Urothelium cell line (cell line): Measurements from ENCODE around the gene GIGYF2.

Experiments used
- DNase-seq: peaks from one replicate; pipeline ENCODE4 v3.0.0; 2011; ENCODE audit warnings: low spot score, mixed read lengths
- FAIRE-seq: peaks from 2 replicates; lab custom pipeline; 2011; peaks lifted over from hg19 to GRCh38; lab: Jason Lieb, UNC

The GIGYF2 gene

DNA sequence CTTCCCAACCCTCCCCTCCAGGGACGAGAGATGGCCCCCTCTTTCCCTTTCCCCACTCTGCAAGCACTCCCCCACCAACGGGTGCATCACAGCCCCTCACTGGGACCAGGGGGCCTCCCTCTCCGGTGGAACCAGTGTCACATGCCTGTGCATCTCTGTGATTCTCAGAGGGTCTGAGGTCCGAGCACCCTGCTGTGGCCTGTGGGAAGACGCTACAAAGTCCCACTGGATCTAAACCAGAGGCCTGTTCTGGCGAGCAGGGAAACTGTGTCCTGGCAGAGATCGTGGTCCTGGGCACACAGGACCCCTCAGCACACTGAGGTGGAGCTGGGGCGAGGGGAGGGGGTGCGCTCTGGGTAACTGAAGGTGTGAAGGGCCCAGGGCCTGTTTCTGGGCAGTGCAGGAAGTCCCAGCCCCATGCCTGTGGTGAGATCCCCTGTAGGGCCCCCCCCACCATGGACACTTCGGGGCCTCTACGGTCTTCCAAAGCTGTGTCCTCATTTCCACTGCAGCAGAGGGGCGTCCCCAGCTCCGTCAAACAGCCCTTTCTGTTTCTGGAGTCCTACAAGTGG, 180.9 kb downstream of the GIGYF2 start:
- no peak for FAIRE-seq

DNA sequence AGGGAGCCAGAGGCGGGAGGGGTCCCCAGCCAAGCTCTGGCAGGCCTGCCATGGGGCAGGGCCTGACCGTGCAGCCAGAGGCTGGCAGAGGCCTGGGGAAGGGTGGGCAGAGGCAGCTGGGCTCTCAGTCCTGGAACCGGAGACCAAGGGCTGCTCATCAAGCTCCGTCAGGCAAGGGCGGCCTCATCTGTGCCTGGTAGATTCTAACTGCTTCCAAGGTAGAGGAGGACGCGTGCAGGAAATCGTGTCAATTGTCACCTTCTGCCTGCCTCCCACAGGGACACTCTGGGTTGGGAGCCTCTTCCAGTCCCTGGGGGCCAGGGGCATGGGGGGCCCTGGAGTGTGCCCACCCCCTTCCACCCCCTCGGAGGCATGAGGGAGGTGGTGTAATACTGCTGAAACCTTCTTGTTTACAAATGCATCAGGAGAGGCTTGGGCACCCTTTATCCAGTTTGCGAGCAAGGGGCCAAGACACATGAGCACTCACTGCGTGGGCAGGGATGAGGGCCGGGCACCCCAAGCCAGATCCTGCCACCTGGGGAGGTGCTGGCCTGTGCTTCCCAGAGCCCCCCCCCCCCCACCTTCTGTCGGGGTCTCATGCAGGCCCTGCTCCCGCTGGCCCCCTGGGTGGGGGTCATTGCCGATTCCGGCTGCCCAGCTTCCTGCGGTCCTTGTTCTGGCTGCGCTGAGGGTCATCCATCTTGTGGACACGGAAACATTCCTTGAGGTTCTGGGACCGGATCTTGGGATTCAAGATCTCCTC, 181.9 kb downstream of the GIGYF2 start:
- DNase-seq = no peak
- no peak for FAIRE-seq

More for the DNA sequence above, 180.9 kb downstream of the GIGYF2 start:
- DNase-seq = no peak

DNA sequence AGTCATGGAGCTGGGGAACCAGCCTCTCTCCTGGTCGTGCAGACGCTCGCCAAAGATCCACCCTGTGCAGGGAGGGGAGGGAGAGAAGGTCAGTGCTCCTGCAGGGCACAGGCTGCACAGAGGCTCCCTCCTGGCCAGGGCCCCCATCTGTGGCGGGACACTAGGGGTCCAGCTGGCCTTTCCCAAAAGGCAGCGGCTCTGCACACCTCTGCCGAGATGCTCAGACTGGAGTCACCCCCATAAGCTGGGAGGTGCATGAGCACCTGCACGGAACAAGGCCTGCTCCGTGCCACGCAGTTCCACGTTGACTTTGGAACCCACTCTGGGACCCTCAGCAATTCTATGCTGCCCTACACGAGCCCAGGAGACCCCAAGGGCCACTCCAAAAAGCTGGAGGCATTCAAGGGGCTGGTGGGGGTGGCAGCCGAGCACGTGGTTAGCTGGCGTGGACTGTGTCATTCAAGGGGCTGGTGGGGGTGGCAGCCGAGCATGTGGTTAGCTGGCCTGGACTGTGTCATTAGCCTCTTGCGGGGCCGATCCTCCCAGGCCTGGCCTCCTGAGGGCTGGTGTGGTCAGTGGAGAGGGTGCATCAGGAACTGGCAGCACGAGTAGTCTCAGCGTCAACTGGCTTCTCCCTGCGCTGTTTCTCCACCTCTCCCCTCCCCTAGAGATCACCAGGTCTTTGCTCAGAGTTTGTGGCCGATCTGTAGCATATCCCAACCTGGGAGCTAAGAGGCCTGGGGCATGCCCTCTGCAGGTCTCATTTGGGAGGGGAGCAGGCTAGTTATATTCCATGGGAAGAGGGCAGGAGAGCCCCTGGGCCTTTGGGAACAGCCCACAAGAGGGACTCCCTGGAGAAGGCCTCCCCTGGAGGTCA, 182.7 kb downstream of the GIGYF2 start:
- FAIRE-seq (no peak), DNase-seq (no peak)

DNA sequence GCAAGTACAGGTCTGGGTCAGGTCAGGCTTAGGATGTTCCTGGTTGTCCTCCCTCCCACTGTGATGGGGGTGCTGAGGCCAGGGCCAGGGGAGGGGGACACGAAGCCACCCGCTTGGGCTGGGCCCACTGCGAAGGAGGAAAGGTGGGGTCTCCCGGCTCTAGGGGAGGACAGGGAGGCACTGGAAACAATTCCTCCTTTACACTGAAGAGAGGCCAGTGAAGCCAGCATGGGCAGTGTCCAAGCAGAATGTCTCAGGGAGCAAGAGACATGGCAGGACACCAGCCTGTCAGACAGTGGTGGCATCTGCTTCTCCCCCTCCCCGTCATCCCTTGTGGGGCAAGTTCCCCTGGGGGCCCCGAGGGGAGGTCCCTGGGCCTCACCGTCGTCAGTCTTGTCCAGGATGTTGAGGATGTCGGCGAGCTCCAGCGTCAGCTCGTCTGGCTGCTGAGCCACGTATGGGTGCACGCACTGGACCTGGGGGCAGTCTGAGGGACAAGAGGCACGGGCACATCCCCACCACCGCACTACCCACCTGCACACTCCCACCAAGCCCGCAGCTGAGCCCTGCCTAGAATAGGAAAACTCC, 183.7 kb downstream of the GIGYF2 start:
- FAIRE-seq = no peak

DNA sequence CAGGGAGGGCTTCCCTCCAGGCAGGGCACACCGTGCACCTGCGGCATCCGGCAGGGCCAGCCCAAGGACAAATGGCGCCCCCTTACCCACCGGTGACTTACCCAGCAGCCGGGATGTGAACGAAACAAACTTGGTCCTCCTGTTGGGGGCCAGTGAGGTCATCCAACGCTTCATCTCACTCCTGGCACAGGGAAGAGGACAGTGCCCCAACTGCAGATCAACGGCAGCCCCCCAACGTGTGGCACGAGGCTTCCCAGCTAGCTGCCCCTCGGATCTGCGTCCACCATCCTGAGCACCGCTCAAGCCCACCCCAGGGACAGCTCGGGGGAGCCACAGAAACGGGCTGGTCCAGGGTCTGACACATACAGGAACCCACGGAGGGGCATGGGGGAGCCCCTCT, 185.0 kb downstream of the GIGYF2 start:
- DNase-seq = no peak
- no peak for FAIRE-seq

More for the DNA sequence above, 183.7 kb downstream of the GIGYF2 start:
- no peak for DNase-seq

DNA sequence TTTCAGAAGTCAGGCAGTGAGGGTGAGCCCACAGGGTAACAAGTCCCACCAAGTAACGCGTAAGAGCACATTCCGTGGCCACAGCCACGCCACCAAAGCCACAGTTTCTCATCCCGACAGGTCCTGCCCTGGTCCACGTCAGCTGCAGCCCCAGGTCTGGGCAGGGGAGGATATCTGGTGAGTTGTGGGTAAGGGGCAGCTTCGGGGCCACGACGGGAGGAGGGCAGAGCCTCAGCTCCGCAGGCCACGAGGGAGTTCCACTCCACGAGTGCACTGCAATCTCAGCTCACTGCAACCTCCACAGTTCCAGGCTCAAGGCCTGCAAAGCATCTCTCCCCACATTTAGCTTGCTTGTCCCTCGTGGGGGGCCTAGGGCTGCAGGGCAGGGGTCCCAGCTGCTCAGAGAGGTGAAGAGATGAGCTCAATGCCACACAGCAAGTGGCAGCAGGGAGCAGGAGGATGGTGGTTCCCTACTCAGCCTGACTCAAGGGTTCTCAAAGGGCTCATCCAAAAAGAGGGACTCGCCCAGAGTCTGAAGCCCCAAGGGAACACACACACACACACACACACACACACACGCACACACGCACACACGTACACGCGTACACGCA, 185.5 kb downstream of the GIGYF2 start:
- DNase-seq (no peak), FAIRE-seq (no peak)

DNA sequence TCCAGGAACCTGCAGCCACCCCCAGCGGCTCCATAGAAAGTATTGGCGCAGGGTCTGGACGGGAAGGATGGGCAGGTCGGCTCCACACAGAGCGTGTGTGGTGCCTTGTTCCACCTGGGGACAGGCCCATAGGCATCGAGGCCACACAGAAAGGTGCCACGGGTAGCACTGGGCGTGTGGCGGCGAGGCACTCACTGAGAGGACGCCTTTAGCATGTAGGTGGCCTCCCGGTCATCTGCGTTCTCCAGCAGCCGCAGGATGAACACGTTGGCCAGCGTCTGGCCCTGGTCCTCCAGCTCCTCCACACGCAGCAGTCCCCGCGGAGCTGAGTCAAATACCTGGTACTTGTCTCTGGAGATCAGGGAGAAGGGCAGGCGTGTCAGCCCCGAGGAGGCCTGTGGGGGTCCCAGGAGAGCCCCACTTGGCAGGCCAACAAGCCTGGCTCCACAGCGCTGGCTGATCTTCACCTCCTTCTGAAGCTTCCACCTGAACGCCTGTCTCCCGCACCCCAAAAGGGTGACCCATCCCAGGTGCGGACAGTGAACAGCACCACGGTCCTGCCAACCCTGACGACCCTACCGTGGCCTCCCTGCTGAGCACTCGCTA, 186.1 kb downstream of the GIGYF2 start:
- no peak for FAIRE-seq

DNA sequence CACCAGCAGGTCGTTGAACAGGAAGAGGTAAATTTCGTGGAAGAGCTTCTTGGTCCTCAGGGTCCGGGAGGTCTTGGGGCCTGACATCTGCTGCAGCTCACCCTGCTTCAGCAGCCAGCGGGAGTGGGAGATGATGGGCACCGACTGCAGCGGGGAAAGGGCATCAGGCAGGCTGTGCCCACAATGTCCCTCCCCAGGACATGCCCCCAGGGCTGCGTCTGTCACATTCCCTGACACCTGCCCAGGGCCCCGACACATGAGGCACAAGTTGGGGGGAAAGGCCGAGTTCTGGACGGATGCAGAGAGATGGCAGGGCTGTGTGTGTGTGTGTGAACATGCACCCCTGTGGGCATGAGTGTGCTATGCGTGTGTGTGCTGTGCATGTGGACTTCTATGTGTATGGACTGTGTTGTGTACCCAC, 186.9 kb downstream of the GIGYF2 start:
- no peak for FAIRE-seq
- no peak for DNase-seq

More for the DNA sequence above, 186.1 kb downstream of the GIGYF2 start:
- no peak for DNase-seq

DNA sequence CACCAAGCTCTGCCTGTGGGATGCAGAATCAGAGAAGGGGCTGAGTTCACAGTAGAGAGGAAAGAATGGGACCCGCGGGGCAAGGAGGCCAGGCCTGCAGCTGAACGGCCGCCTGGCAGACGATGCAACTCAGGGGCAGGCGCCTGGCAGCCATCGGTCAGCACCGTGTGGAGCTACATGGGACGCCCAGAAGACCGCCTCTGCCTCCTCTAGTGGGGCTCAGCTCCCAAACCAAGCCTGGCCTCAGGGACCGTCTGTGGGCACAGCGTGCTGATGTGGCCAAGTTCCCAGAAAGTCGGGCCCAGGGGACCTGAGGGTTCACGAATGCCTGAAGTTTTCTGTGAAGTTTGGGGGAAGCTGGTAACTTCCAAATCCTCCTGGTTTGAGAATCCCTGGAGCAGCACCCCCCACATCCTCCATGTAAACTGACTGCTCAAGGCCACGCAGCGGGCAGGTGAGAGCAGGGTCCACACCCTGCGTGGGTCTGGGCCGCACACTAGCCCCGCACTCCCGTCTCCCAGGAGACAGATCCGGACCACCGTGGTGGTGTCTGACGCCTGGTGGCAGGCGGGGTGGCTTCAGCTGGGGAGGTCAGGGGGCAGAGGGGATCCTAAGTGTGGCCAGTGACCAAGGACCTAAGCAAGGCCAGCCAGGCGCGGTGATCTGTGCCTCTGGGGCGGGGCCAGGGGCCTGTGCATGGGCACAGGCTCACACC, 187.6 kb downstream of the GIGYF2 start:
- no peak for FAIRE-seq
- DNase-seq = no peak

DNA sequence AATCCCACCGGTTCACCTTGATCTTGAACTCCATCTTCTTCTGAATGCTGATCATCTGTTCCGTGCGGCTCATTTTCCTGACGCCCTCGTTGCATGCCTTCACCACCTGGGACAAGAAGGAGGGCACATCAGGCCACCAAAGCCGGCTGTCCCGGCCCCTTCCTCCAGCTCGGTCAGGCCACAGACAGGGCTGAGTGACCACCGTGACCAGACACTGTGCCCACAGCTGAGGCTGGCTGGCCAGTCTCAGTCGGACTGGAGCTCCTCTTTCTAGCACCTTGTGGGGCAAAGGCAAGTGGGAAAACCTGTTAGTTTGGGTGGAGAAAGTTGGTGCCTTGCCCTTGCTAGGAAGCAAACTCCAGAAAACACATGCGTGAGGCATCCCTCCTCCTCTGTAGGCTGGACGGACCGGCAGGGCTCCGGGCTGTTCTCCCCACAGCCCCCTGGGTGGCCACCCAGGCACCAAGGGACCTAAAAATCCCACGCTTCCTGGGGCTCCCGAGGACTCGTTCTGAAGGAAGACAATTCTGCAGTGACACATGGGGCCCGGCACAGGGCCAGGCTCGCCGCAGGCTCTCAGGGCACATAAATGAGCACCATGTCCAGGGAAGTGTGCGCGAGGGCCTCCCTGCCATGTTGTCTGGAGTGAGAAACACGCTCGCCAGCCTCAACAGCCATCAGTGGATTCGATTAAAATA, 188.3 kb downstream of the GIGYF2 start:
- no peak for FAIRE-seq
- no peak for DNase-seq

DNA sequence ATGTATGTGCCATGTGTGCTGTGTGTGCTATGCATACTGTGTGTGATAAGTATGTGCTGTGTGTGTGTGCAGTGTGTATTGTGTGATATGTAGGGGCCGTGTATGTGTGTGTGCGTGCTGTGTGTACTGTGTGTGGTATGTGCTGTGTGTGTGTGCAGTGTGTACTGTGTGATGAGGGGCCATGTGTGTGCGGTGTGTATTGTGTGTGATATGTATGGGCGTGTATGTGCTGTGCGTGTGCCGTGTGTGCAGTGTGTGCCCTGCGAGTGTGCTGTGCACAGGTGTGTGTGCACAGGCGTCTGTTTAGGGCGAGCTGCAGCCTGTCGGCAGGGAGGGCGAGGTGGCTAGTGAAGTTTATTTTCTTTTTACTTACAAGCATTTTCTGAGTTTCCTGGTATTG, 189.0 kb downstream of the GIGYF2 start:
- DNase-seq (no peak), FAIRE-seq (peak; percentile 93)

DNA sequence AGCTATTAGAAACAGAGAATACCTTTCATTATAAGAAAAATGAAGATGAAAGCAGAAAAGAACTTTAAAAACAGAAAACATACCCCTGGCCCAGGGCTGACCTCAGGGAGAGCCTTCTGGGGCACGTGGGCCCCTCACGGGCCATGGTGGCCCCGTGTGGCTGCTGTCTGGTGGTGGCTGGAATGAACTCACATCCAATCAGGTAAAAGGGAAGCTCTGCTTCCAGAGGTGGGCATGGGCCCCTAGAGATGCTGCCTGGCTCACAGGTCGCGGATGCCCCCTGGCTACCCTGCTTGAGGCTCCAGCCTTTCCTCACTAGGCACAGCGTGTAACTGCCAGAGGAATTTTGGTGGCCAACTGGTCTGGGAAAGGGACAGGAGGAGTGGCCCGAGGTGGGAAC, 189.5 kb downstream of the GIGYF2 start:
- DNase-seq (no peak), FAIRE-seq (no peak)

DNA sequence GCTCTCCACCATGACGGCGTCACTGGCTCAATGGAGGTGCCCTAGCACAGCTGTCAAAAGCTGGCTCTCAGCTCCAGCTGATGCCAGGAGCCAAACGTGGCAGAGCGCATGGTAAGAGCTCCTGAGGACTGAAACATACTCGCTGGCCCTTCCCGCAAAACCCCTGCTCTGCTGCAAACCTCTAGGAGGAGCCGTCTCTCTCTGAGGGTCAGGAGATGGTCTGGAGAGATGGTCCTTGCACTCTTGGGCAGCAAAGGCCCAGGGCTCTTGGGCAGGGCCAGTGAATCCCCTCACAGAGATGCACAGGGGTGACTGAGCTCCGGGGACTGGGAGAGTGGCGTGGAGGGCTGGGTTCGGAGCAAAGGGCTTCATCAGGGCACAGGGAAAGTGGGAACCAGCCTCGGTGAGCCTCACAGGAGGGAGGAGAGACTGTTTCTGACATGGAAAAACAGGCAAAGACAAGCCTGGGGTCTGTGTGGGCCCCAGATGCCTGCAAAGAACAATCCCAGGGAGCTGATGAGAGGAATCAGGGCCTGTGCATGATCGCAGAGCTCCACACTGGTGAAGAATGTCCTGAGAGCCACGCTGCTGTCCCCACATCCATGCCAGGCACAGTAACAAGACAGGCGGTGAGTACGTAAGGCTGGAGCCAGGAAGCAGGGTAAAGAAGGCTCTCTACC, 190.2 kb downstream of the GIGYF2 start:
- DNase-seq (no peak), FAIRE-seq (no peak)

DNA sequence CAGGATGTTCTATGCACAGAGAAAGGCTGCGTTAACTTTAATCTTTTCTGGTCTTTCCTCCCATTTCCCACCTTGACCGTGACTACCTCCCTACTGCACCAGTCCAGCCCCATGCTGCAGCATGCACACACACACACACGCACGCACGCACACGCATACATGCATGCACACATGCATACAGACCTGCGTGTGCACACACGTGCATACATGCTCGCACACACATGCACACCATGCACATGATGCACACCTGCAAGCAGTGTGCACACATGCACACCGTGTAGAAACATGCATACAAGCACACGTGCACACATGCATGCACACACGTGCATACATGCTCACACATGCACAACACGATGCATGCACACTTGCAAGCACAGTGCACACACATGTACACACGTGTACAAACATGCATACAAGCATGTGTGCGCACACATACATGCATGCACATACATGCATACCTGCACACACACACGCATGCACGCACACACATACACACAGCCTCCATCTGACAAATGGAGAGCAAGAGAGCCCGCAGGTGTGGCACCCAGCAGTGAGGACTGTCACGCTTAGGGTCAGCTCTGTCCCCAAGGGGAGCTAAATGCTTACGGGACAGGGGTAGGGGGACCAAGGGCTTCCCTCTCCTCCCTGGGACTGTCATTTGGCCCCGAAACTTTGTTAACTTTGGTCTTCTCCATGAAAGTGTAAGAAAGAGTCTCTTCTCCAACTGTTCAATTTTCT, 191.1 kb downstream of the GIGYF2 start:
- FAIRE-seq = peak; percentile 95
- no peak for DNase-seq

DNA sequence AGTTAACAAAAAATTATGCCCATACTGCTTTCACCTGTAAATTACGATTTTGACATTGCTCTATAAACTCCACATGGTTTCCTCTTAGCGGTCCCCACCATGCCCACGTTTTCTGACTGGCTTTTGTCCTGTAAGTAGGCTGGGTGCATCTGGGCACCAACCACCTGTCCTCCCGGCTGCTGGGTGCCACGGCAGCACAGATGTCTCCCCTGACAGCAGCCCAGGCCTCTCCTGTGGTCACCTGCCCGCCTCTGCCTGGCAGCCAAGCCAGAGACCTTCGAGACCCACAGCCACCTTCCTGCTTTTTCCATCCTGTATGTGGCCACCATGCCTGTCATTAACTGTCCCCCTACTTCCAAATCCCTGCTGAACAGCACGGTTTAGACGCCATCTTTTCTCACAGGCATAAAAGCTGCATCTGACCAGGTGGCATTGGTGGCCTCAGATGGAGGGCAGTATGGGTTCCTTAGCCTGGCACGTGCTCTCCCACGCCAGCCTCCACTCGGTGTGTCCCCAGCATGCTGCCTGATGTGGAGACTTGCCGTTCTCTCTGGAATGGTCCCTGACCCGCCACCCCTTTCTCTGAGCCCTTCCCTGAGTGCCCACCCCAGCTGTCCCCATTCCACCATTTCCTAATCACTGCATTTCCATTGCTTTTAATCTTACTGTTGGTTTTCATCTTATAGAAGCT, 191.9 kb downstream of the GIGYF2 start:
- DNase-seq (no peak), FAIRE-seq (no peak)

DNA sequence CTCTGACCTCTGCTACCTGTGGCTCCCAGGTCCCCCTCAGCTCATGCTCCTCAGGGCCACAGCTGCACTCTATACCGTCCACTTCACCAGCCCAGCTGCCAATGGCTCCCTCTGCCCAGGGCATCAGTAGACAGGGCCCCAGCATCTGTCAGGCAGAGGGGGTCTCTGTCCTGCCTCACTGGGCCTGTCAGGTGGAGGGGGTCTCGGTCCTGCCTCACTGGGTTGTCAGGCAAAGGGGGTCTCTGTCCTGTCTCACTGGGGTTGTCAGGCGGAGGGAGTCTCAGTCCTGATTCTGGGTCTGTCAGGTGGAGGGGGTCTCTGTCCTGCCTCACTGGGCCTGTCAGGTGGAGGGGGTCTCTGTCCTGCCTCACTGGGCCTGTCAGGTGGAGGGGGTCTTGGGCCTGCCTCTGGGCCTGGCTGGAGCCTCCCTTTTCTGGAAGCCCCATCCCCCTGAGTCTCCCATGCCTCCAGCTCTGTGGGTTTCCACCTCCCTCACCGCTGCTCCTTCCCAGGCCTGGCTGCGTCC, 192.8 kb downstream of the GIGYF2 start:
- DNase-seq (no peak), FAIRE-seq (no peak)

DNA sequence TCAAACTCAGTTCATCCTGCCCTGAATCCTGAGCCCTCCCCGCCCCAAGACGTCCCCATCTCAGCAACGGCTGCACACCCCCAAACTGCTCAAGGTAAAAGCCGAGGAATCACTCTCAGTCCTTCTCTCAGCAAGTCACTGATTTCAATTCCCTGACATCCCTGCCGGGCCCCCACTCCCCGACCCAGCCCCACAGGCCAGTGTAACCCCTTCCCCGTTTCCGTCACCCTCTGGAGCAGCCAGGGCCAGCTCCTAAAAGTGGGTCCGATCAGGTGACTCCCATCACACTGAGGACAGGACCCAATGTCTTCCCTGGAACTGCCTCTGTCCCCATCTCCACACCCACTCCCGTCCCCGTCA, 193.4 kb downstream of the GIGYF2 start:
- DNase-seq (no peak), FAIRE-seq (no peak)
